Non-pigmented ciliary epithelial cell (primary cell): ENCODE results near the gene WAC.

ENCODE experiments used
- DNase-seq: peaks from one replicate; pipeline ENCODE4 v3.0.0-alpha.2; 2010; ENCODE audit warnings: low read depth

Gene WAC

GRCh38 chr10:28533571-28534304 is 820 bp downstream of the WAC start:
- no peak for DNase-seq

DNA sequence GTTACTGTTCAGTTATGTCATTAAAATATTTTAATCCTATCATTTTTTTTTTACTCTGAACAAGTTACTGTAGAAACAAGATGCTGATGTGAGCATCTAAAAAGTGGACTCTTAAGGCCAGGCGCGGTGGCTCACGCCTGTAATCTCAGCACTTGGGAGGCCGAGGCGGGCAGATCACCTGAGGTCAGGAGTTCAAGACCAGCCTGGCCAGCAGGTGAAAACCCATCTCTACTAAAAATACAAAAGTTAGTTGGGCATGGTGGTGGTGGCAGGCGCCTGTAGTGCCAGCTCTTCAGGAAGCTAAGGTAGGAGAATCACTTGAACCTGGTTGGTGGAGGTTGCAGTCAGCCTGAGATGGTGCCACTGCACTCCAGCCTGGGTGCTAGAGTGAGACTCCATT is 2.9 kb downstream of the WAC start:
- DNase-seq = no peak

DNA sequence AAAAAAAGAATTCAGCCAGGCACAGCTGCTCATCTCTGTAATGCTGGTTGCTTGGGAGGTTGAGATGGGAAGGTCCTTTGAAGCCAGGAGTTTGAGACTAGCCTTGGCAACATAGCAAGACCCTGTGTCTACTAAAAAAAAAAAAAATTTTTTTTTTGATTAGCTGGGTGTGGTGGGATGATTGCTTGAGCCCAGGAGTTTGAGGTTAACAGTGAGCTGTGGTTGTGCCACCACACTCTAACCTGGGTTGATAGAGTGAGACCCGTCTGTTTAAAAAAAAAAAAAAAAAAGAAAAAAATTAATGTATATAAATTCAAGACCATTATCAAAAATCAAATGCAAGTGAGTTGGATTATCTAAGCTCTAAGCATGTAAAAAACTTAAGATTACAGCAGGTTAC is 5.7 kb downstream of the WAC start:
- DNase-seq = no peak

GRCh38 chr10:28540145-28540544 is 7.2 kb downstream of the WAC start:
- DNase-seq = no peak

GRCh38 chr10:28541717-28542365 is 8.9 kb downstream of the WAC start:
- no peak for DNase-seq

DNA sequence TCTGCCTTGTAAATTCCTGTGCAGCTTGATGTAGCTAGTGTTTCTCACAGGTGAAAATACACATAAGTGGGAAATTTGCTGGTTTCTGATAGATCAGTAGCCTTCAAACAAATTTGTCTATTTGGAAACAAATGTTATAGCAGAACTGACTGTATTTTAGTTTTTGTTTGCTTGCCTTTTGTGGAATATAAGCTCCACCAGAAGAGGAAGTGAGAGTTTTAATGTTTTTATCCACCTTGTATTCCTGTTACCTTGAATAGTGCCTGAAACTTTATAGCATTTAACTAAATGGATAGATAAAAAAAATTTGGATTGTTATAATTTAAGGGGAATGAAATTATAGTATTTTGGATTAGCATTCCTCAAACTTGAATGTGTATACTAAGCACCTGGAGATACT is 9.8 kb downstream of the WAC start:
- no peak for DNase-seq

GRCh38 chr10:28544058-28544457 is 11.1 kb downstream of the WAC start:
- DNase-seq = no peak

- no peak for DNase-seq
Observed at GRCh38 chr10:28545967-28546644, 13.2 kb downstream of the WAC start.

- DNase-seq = no peak
Observed at GRCh38 chr10:28548781-28549498, 16.0 kb downstream of the WAC start.

DNA sequence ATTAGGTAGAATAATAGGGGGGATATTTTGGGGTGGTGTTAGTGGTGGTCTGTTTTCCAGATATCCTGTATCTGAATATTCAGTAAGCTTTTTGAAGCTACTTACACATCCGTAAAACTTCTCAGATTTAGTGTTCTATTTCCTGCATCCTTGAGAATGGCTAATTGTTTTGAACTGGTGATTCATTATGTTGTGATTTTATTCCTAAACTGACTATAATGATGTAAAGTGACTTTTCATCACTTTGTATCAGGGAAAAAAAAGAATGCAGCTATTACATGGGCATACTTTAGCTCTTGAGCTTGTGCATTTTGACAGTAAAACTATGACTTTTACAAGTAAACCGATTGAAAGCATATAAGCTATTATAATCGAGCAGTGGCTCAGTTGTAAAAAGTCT is 18.2 kb downstream of the WAC start:
- DNase-seq = no peak

DNA sequence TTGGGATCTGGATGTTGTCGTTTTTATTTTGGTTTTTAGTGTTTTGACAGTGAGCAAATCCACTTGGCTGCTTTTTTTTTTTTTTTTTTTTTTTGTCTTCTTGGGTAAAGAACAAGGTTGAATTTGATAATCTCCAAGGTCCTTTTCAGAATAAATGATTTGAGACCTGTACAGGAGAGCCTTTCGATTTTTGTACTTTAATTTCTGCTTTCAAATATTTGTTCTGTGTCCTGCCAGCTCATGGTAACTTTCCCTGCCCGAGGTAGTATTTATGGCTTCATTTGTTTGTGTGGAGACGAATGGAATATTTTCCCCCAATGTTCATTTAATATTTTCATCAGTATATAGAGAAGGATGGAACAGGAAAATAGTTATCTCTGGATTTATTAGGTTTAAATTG is 19.9 kb downstream of the WAC start:
- no peak for DNase-seq

GRCh38 chr10:28554009-28554408 is 21.1 kb downstream of the WAC start:
- DNase-seq = no peak

- DNase-seq = no peak
Observed at GRCh38 chr10:28554952-28555351, 22.0 kb downstream of the WAC start.

- no peak for DNase-seq
Observed at GRCh38 chr10:28555358-28555757, 22.4 kb downstream of the WAC start.

- DNase-seq = no peak
Observed at GRCh38 chr10:28556142-28556541, 23.2 kb downstream of the WAC start.

DNA sequence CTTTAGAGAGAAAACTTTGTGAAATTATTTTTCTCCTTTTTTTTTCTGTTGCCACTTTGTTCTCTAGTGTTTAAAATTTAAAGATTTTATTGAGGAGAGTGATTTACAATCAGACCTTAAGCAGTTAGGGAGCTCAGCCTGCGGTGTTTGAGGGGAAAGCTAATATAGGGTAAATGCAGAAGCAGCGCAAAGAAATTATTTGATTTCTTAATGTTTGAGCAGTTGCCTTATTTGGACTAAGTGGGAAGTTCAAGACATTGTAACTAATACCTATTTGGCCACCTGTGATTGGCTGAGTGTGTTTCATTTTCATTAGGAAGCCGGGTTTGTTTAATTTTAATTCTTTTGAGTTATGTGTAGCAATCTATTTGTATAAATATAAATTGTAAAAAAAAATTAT is 25.3 kb downstream of the WAC start:
- DNase-seq = no peak

GRCh38 chr10:28558923-28559508 is 26.1 kb downstream of the WAC start:
- DNase-seq = no peak

GRCh38 chr10:28559618-28560017 is 26.7 kb downstream of the WAC start:
- peak; percentile 28 for DNase-seq

DNA sequence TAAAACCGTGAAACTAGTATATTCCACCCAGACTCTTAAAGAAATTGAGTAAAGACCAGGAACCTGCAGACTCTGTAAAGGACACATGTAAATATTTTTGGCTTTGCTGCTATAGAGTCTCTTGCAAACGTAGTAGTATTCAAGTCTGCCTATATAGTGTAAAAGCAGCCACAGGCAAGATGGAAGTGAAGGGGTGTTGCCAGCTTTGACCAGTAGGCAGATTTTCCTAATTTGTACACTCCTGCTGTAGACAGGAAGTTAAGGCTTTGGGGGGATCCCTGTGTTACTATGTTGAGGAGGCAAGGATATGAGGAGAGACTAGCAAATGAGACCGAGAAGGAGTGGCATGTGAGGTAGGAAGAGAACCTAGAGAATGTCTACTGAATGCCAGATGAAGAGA is 27.7 kb downstream of the WAC start:
- DNase-seq = no peak

GRCh38 chr10:28561531-28561930 is 28.6 kb downstream of the WAC start:
- DNase-seq = no peak

DNA sequence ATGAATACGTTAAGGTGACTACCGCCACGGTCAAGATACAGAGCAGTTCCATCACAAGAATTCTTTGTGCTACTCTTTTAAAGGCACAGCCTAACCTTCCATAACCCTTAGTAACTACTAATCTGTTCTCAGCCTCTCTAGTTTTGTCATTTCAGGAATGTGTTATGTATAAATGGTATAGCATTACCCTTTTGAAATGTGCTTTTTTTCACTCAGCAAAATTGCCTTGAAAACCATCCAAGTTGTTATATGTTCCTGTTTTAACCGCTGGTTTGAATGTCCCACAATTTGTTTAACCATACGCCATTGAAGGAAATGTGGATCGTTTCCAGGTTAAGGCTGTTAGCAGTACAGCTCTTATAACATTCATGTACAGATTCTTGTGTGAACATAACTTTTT is 32.0 kb downstream of the WAC start:
- DNase-seq = no peak

GRCh38 chr10:28566458-28567015 is 33.6 kb downstream of the WAC start:
- no peak for DNase-seq
